HCT116 (cell line): ENCODE measurements around the gene TFAP2D.

Experiments
- CTCF ChIP-seq, 3 experiments: fragments of 200-600 bp in 1 of 3; sonication (generic) in 1 of 3; IDR thresholded peaks in 2 of 3; conservative IDR thresholded peaks in 1 of 3; 2 replicates each; pipeline ENCODE4 v1.5.1; 2012 to 2017; ENCODE audit warnings: low read depth in 2 of 3, low read length in 2 of 3, antibody characterized with exemption in 1 of 3, borderline replicate concordance in 1 of 3, control low read depth in 1 of 3, mild to moderate bottlenecking in 1 of 3, mixed read lengths in 1 of 3, mixed run types in 1 of 3, moderate library complexity in 1 of 3; ENCODE audit not compliant: insufficient read depth in 1 of 3
- EZH2 ChIP-seq: fragments of 200-600 bp; sonication (generic); IDR thresholded peaks from 2 replicates; pipeline ENCODE4 v1.6.1; 2017; ENCODE audit warnings: antibody characterized with exemption, mixed run types
- JUND ChIP-seq: IDR thresholded peaks from 2 replicates; pipeline ENCODE4 v1.6.1; 2012
- POLR2A ChIP-seq: IDR thresholded peaks from 2 replicates; pipeline ENCODE4 v1.7.0; 2011; ENCODE audit warnings: borderline replicate concordance; ENCODE audit not compliant: insufficient read depth, insufficient read length; ENCODE audit errors: extremely low read depth
- POLR2AphosphoS5 ChIP-seq: IDR thresholded peaks from 2 replicates; pipeline ENCODE4 v1.6.1; 2011; ENCODE audit warnings: mild to moderate bottlenecking, low read depth, low read length, moderate library complexity
- REST ChIP-seq: IDR thresholded peaks from 2 replicates; pipeline ENCODE4 v1.6.1; 2012; ENCODE audit warnings: low read depth
- SIN3A ChIP-seq: IDR thresholded peaks from 2 replicates; pipeline ENCODE4 v1.6.1; 2012; ENCODE audit warnings: low read depth
- YY1 ChIP-seq: IDR thresholded peaks from 2 replicates; pipeline ENCODE4 v1.6.1; 2011; ENCODE audit warnings: low read length, low read depth, moderate library complexity, mild to moderate bottlenecking; ENCODE audit not compliant: insufficient replicate concordance; ENCODE audit errors: extremely low read depth
- ZFX ChIP-seq: fragments of 450-650 bp; IDR thresholded peaks from 2 replicates; pipeline ENCODE4 v1.6.1; 2017
- ZNF274 ChIP-seq: fragments of 200-500 bp; sonication (Bioruptor generic); IDR thresholded peaks from 2 replicates; pipeline ENCODE4 v1.6.1; 2014; ENCODE audit warnings: mild to moderate bottlenecking, low read depth, low read length, inconsistent platforms

- TF ChIP-seq POLR2A (no peak), YY1 (no peak), JUND (no peak), CTCF (IDR thresholded peaks at IDR 0.05 in 2 of 3, conservative IDR thresholded peaks at IDR 0.05 in 1 of 3; ENCODE audit: borderline replicate concordance in 1 of 3, insufficient read depth in 1 of 3, low read depth in 2 of 3, low read length in 2 of 3) (no peak), REST (no peak), EZH2 (no peak), POLR2AphosphoS5 (no peak), ZFX (no peak), ZNF274 (no peak), SIN3A (no peak)
These were observed 104.3 kb downstream of the TFAP2D start for GRCh38 chr6:50817646-50817950.
